ENCODE measurements around the gene SSBP2.

GRCh38 chr5:81370912-81371311, 380.0 kb downstream of the SSBP2 start:
- TF ChIP-seq CTCF (IDR thresholded peaks at IDR 0.05; ENCODE audit: extremely low read depth in 1 of 2, insufficient read depth in 1 of 2, low read depth in 1 of 2, low read length in 2 of 2): no peak
- TF ChIP-seq JUN (IDR thresholded peaks at IDR 0.05; ENCODE audit: borderline replicate concordance, insufficient read depth, insufficient read length, low read depth): no peak
